Measurements from ENCODE around the gene TTPAL.
A peak's percentile ranks its signal among the peaks of the same experiment; 100 is the strongest.

- TF ChIP-seq, protein P1, sequence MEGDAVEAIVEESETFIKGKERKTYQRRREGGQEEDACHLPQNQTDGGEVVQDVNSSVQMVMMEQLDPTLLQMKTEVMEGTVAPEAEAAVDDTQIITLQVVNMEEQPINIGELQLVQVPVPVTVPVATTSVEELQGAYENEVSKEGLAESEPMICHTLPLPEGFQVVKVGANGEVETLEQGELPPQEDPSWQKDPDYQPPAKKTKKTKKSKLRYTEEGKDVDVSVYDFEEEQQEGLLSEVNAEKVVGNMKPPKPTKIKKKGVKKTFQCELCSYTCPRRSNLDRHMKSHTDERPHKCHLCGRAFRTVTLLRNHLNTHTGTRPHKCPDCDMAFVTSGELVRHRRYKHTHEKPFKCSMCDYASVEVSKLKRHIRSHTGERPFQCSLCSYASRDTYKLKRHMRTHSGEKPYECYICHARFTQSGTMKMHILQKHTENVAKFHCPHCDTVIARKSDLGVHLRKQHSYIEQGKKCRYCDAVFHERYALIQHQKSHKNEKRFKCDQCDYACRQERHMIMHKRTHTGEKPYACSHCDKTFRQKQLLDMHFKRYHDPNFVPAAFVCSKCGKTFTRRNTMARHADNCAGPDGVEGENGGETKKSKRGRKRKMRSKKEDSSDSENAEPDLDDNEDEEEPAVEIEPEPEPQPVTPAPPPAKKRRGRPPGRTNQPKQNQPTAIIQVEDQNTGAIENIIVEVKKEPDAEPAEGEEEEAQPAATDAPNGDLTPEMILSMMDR (IDR thresholded peaks at IDR 0.05; ENCODE audit: low read depth, low read length, missing input control), result no peak
- peak; percentile 64 for TF ChIP-seq SP1 (IDR thresholded peaks at IDR 0.05)
- TF ChIP-seq TAF1 (conservative IDR thresholded peaks at IDR 0.05), result no peak
- peak; percentile 85 for TF ChIP-seq YY1 (IDR thresholded peaks at IDR 0.05)
- no peak for TF ChIP-seq ATF3 (IDR thresholded peaks at IDR 0.05)
- peak; percentile 38 for TF ChIP-seq ZBTB33 (IDR thresholded peaks at IDR 0.05)
Measured at GRCh38 chr20:44433751-44434538, 41.7 kb upstream of the TTPAL start.
